IMR-90 (cell line): ENCODE results near the gene YAE1. TPM values are rescaled to one million over a fixed set of nuclear protein-coding genes. Genes with fewer than 3 reads are reported as not detected.
"Not testable (repeated sequence)": the region's sequence is repeated elsewhere in the genome, so short reads cannot be mapped to it uniquely, and the experiment has no call there.

Experiments
- ATAC-seq: fragments of 200-7000 bp; cut with Tn5 transposase; 2 replicates; pipeline ENCODE4 v1.9.1; 2020; ENCODE audit warnings: low read depth, mild to moderate bottlenecking, moderate library complexity
- BruUV-seq: library from RNA; stranded (reverse); fragments of 400-500 nt; replicated peaks from 2 replicates; lab custom pipeline; 2021; lab: Mats Ljungman, UMichigan
- CTCF ChIA-PET: fragments of 300-600 bp; formaldehyde crosslinking; extraction: SDS; loops from one replicate; lab custom pipeline; 2021; ENCODE audit warnings: antibody characterized with exemption; lab: Yijun Ruan, JAX
- POLR2A ChIA-PET: fragments of 300-600 bp; sonication (Branson Sonifier 250); formaldehyde crosslinking; loops from one replicate; lab custom pipeline; 2022; ENCODE audit warnings: antibody characterized with exemption; ENCODE audit not compliant: unreplicated experiment; lab: Charles Lee
- DNase-seq: peaks from one replicate; pipeline ENCODE4 v3.0.0; 2013
- H2AFZ ChIP-seq: replicated peaks from 2 replicates; pipeline ENCODE3; 2013; ENCODE audit warnings: low read length, mild to moderate bottlenecking; ENCODE audit not compliant: poor library complexity
- H2AK5ac ChIP-seq: 2 replicates; pipeline ENCODE4 v1.6.1; 2013; ENCODE audit warnings: low read depth, low read length, inconsistent platforms
- H2AK9ac ChIP-seq: replicated peaks from 2 replicates; pipeline ENCODE3; 2013; ENCODE audit warnings: mild to moderate bottlenecking, low read depth, low read length, moderate library complexity; ENCODE audit not compliant: poor library complexity
- H2BK120ac ChIP-seq: 2 replicates; pipeline ENCODE4 v1.6.1; 2013; ENCODE audit warnings: low read depth, low read length, inconsistent platforms
- H2BK15ac ChIP-seq: 3 replicates; pipeline ENCODE4 v1.6.1; 2013; ENCODE audit warnings: low read depth, low read length, inconsistent platforms
- H2BK20ac ChIP-seq: 2 replicates; pipeline ENCODE4 v1.6.1; 2013; ENCODE audit warnings: low read depth, mild to moderate bottlenecking, inconsistent platforms, low read length, moderate library complexity
- H2BK5ac ChIP-seq: 2 replicates; pipeline ENCODE4 v1.6.1; 2013; ENCODE audit warnings: mild to moderate bottlenecking, low read depth, low read length, inconsistent platforms; ENCODE audit not compliant: poor library complexity, severe bottlenecking
- H3K14ac ChIP-seq: replicated peaks from 2 replicates; pipeline ENCODE4 v1.6.1; 2013; ENCODE audit warnings: low read depth, low read length, inconsistent platforms
- H3K18ac ChIP-seq: 2 replicates; pipeline ENCODE4 v1.6.1; 2013; ENCODE audit warnings: low read depth, low read length, control low read depth
- H3K23ac ChIP-seq: 2 replicates; pipeline ENCODE4 v1.6.1; 2013; ENCODE audit warnings: low read depth, low read length, inconsistent platforms
- H3K27ac ChIP-seq: 2 replicates; pipeline ENCODE4 v1.5.1; 2013; ENCODE audit warnings: mild to moderate bottlenecking, control low read depth, low read length; ENCODE audit not compliant: insufficient read depth
- H3K27me3 ChIP-seq: 2 replicates; pipeline ENCODE4 v1.6.1; 2013; ENCODE audit warnings: low read length; ENCODE audit not compliant: control insufficient read depth, insufficient read depth
- H3K36me3 ChIP-seq: 2 replicates; pipeline ENCODE4 v1.6.1; 2013; ENCODE audit warnings: low read length, mixed read lengths; ENCODE audit not compliant: control insufficient read depth, insufficient read depth
- H3K4ac ChIP-seq: 2 replicates; pipeline ENCODE4 v1.6.1; 2013; ENCODE audit warnings: low read depth, low read length, inconsistent platforms
- H3K4me1 ChIP-seq: 2 replicates; pipeline ENCODE4 v1.6.1; 2013; ENCODE audit warnings: low read length, mixed read lengths; ENCODE audit not compliant: control insufficient read depth, insufficient read depth
- H3K4me2 ChIP-seq: 2 replicates; pipeline ENCODE4 v1.6.1; 2013; ENCODE audit warnings: low read depth, mild to moderate bottlenecking, control low read depth, low read length, moderate library complexity
- H3K4me3 ChIP-seq: 2 replicates; pipeline ENCODE4 v1.5.1; 2013; ENCODE audit warnings: low read depth, mild to moderate bottlenecking, control low read depth, low read length, moderate library complexity; ENCODE audit not compliant: insufficient read depth
- H3K56ac ChIP-seq: 2 replicates; pipeline ENCODE4 v1.6.1; 2013; ENCODE audit warnings: low read length, inconsistent platforms; ENCODE audit not compliant: insufficient read depth; ENCODE audit errors: extremely low read depth
- H3K79me1 ChIP-seq, 2 experiments: 2 replicates each; pipeline ENCODE4 v1.6.1; 2013; ENCODE audit warnings: low read length in 2 of 2, inconsistent platforms in 1 of 2, low read depth in 1 of 2
- H3K9ac ChIP-seq: 2 replicates; pipeline ENCODE4 v1.6.1; 2013; ENCODE audit warnings: low read depth, low read length, control low read depth
- H3K9me1 ChIP-seq: 2 replicates; pipeline ENCODE4 v1.6.1; 2013; ENCODE audit warnings: low read length, inconsistent platforms; ENCODE audit not compliant: insufficient read depth
- H3K9me3 ChIP-seq: 2 replicates; pipeline ENCODE4 v1.6.1; 2013; ENCODE audit warnings: low read length; ENCODE audit not compliant: control insufficient read depth, insufficient read depth
- H4K20me1 ChIP-seq: 2 replicates; pipeline ENCODE4 v1.6.1; 2013; ENCODE audit warnings: low read length, inconsistent platforms; ENCODE audit not compliant: insufficient read depth
- H4K5ac ChIP-seq: 2 replicates; pipeline ENCODE4 v1.6.1; 2013; ENCODE audit warnings: mild to moderate bottlenecking, low read depth, low read length, control low read depth
- H4K8ac ChIP-seq, 2 experiments: 2 replicates each; pipeline ENCODE4 v1.6.1; 2013; ENCODE audit warnings: low read depth in 2 of 2, low read length in 2 of 2, control low read depth in 1 of 2, inconsistent platforms in 1 of 2
- H4K91ac ChIP-seq: 2 replicates; pipeline ENCODE4 v1.6.1; 2013; ENCODE audit warnings: low read depth, low read length, inconsistent platforms; ENCODE audit not compliant: insufficient read depth
- MAZ ChIP-seq: IDR thresholded peaks from 2 replicates; pipeline ENCODE4 v1.6.1; 2012; ENCODE audit warnings: low read depth, mild to moderate bottlenecking, low read length, improper control_type of control experiment, moderate library complexity, borderline replicate concordance
- MXI1 ChIP-seq: IDR thresholded peaks from 2 replicates; pipeline ENCODE4 v1.6.1; 2012; ENCODE audit warnings: low read depth, mild to moderate bottlenecking, low read length, moderate library complexity, borderline replicate concordance
- NFE2L2 ChIP-seq: fragments of 150-350 bp; IDR thresholded peaks from 2 replicates; pipeline ENCODE4 v1.6.1; 2016; ENCODE audit warnings: low read depth, mild to moderate bottlenecking, low read length
- RAD21 ChIP-seq: IDR thresholded peaks from 2 replicates; pipeline ENCODE4 v1.6.1; 2012; ENCODE audit warnings: low read length, improper control_type of control experiment
- RCOR1 ChIP-seq: IDR thresholded peaks from 2 replicates; pipeline ENCODE4 v1.6.1; 2012; ENCODE audit warnings: mild to moderate bottlenecking, low read length, improper control_type of control experiment; ENCODE audit not compliant: insufficient replicate concordance
- WGBS, 2 experiments: methylation state at CpG; one replicate each; pipeline versions ENCODE4 v1.1.5 to v1.1.7; 2013; ENCODE audit warnings: missing lambda C conversion rate in 2 of 2; ENCODE audit not compliant: insufficient read length in 1 of 2; ENCODE audit errors: extremely low coverage in 2 of 2; 5-methylcytosine and 5-hydroxymethylcytosine counted together
- dilution Hi-C: fragments of 300-500 bp; cut with HindIII; formaldehyde crosslinking; loops from one replicate; pipeline ENCODE4 v1.14.3; 2018; ENCODE audit warnings: low sequenced_read_pairs; ENCODE audit not compliant: unreplicated experiment
- in situ Hi-C: fragments of 300-500 bp; cut with MboI; formaldehyde crosslinking; loops from 3 replicates; pipeline ENCODE4 v1.14.3; 2019; ENCODE audit warnings: low sequenced_read_pairs, inconsistent platforms, mixed read lengths
- intact Hi-C: fragments of 100-400 bp; cut with micrococcal nuclease; formaldehyde crosslinking; loops from 2 replicates; pipeline ENCODE4 v1.10.0; 2022
- polyA plus RNA-seq, 3 experiments: library from polyadenylated mRNA; depleted of rRNA; stranded (reverse); fragments of >200 nt; gene quantifications; 2 replicates each; pipeline ENCODE4 v1.2.3, GENCODE V29; 2012; ENCODE audit warnings: low replicate concordance in 1 of 3
- total RNA-seq: library from RNA; depleted of rRNA; stranded (reverse); fragments of >200 nt; gene quantifications from 2 replicates; pipeline ENCODE4 v1.2.3, GENCODE V29; 2012

YAE1 gene
- total and polyA plus RNA-seq, 2 of the 4 experiments (the other 2 are of a cell fraction), result 28.6 to 36.7 TPM

DNA sequence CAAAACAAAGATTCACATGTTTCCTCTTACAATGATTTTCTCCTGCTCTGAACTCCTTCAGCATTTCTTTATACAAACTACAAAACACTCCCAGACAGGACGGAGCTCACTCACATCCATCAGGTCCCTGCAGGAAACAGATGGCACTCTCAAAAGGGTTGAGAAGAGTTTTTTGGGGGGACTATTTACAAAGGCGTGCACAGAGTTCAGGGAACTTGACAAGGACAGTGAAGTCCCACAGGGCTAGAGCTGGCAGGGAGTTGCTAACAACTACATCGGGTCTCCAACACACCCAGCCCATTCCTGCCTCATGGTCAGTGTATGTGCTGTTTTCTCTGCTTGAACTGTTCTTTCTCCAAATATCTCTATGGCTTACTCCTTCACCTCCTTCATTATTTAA, 24.7 kb upstream of the YAE1 start:
- H2BK20ac ChIP-seq, result no peak overlapping the region
- no peak overlapping the region for H2BK120ac ChIP-seq
- dilution Hi-C loops (no loop called here), in situ Hi-C loops (no loop called here), intact Hi-C loops (no loop called here)
- POLR2A ChIA-PET, result no interaction called here
- no peak overlapping the region for H2BK5ac ChIP-seq
- H4K5ac ChIP-seq, result no peak overlapping the region
- no peak for DNase-seq
- no peaks in the 10 kb centered on the region for H3K36me3 ChIP-seq
- H2AK5ac ChIP-seq, result no peak overlapping the region
- WGBS, 2 experiments, result no CpG with 5 or more reads among the region's 3 CpGs
- no peak overlapping the region for H4K91ac ChIP-seq
- H3K9ac ChIP-seq, result no peak overlapping the region
- H3K4me2 ChIP-seq, result no peak overlapping the region
- TF ChIP-seq RCOR1 (no peak), NFE2L2 (no peak), MAZ (no peak), RAD21 (no peak), MXI1 (no peak)
- no peak overlapping the region for H3K4ac ChIP-seq
- no peak overlapping the region for H3K18ac ChIP-seq
- H3K27me3 ChIP-seq, result peaks cover 6% of the 10 kb centered on the region
- no peak overlapping the region for H3K14ac ChIP-seq
- H3K56ac ChIP-seq, result no peak overlapping the region
- no peak overlapping the region for H3K4me3 ChIP-seq
- no peak for ATAC-seq
- no peak overlapping the region for H2BK15ac ChIP-seq
- H3K4me1 ChIP-seq, result no peaks in the 10 kb centered on the region
- H2AK9ac ChIP-seq, result no peak overlapping the region
- H3K27ac ChIP-seq, result no peak overlapping the region
- CTCF ChIA-PET, result no interaction called here
- H2AFZ ChIP-seq, result no peak overlapping the region
- H3K9me3 ChIP-seq, result no peaks in the 10 kb centered on the region
- no TSS peak for BruUV-seq
- no peaks in the 10 kb centered on the region for H3K79me1 ChIP-seq
- no peak overlapping the region for H4K8ac ChIP-seq
- no peak overlapping the region for H3K23ac ChIP-seq
- no peaks in the 10 kb centered on the region for H4K20me1 ChIP-seq
- no peaks in the 10 kb centered on the region for H3K9me1 ChIP-seq

DNA sequence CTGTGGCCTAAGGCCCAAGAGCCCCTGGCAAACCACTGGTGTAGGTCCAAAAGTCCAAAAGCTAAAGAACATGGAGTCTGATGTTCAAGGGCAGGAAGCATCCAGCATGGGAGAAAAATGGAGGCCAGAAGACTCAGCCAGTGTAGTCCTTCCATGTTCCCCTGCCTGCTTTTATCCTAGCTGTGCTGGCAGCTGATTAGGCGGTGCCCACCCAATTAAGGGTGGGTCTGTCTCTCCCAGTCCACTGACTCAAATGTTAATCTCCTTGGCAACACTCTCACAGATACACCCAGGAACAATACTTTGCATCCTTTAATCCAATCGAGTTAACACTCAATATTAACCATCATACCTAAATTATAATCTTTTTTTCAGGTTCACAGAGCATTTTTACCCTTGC, 21.4 kb upstream of the YAE1 start:
- POLR2A ChIA-PET, H2BK15ac ChIP-seq, H3K9ac ChIP-seq, H2AK9ac ChIP-seq, H3K9me1 ChIP-seq, in situ Hi-C loops, H4K20me1 ChIP-seq, ATAC-seq, H3K4me2 ChIP-seq, H2BK20ac ChIP-seq, H3K9me3 ChIP-seq, H3K14ac ChIP-seq, H3K79me1 ChIP-seq, H3K23ac ChIP-seq, BruUV-seq, H4K8ac ChIP-seq, H3K18ac ChIP-seq, H3K27ac ChIP-seq, H4K5ac ChIP-seq, H2AFZ ChIP-seq, H3K56ac ChIP-seq, H2AK5ac ChIP-seq, DNase-seq, H3K36me3 ChIP-seq, H3K4me1 ChIP-seq, H2BK120ac ChIP-seq, intact Hi-C loops, dilution Hi-C loops, H3K4ac ChIP-seq, H2BK5ac ChIP-seq, H3K4me3 ChIP-seq, CTCF ChIA-PET, H4K91ac ChIP-seq, H3K27me3 ChIP-seq: not testable (repeated sequence)
- WGBS, 2 experiments, result 40 to 100% methylated on average over 1 of the region's 2 CpGs
